ENCODE data around the gene MRPL24. TPM values are rescaled to one million over a fixed set of nuclear protein-coding genes. Genes with fewer than 3 reads are reported as not detected.

The MRPL24 gene
- total and polyA plus RNA-seq, 2 of the 8 experiments (the other 6 are each of a cell fraction or from before 2014, with no cell fraction given) = 29.7 to 35.2 TPM

- no peak for TF ChIP-seq CTCF (IDR thresholded peaks at IDR 0.05; ENCODE audit: control extremely low read depth in 1 of 3, insufficient read depth in 1 of 3, low read depth in 1 of 3, low read length in 3 of 3)
These were observed 44.1 kb downstream of the MRPL24 start (continued) for GRCh38 chr1:156696755-156697154.

Measured in H1 (cell line).